GM12872 (cell line): ENCODE data around the gene ZNF474.
A peak's percentile ranks its signal among the peaks of the same experiment; 100 is the strongest.

Experiments
- CTCF ChIP-seq: IDR thresholded peaks from 3 replicates; pipeline ENCODE4 v1.5.1; 2011; ENCODE audit warnings: low read depth, mild to moderate bottlenecking, low read length, moderate library complexity; ENCODE audit not compliant: insufficient read depth

The ZNF474 gene

DNA sequence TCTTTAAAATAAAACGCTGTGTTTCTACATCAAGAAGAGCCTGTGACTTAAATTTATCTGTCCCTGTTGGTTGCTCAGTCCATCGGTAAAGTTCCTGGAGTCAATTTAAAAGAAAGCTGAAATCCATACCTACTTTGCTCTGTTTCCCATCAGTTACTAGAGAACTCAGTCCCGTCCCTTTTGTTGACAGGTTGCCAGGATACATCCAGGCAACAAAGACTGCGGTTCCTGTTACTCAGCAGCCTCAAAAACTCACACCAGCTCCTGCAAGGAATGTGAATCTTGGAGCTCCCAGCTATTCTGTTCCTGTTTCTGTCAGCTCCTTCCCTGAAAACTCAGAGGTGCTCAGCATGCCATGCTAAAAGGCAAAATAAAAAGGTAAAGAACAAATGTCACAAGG is at the start of gene ZNF474:
Gene ZNF474 (plus strand): TSS at position 241 of the 400 bp plus-strand sequence. CDS start 22,445 bp downstream, outside the sequence.
- no peak for TF ChIP-seq CTCF

GRCh38 chr5:122081541-122081940 is 47.8 kb upstream of the ZNF474 start:
- no peak for TF ChIP-seq CTCF

DNA sequence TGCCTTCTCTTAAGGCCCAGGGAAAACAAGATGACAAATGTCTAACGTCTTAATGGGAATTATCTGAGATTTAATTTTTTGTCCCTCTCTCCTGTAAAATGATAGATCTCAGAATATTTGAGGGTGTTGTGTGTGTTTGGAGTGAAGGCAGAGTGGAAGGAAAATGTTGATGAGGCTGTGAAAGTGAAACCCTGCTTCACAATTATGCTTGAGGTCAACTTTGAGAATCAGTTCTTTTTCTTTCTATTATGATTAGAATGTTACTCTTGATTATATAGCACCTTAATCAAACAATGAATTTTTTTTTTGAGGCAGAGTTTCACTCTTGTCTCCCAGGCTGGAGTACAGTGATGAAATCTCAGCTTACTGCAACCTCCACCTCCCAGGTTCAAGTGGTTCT is 45.8 kb upstream of the ZNF474 start:
- no peak for TF ChIP-seq CTCF

GRCh38 chr5:122085041-122085440 is 44.3 kb upstream of the ZNF474 start:
- TF ChIP-seq CTCF: no peak

DNA sequence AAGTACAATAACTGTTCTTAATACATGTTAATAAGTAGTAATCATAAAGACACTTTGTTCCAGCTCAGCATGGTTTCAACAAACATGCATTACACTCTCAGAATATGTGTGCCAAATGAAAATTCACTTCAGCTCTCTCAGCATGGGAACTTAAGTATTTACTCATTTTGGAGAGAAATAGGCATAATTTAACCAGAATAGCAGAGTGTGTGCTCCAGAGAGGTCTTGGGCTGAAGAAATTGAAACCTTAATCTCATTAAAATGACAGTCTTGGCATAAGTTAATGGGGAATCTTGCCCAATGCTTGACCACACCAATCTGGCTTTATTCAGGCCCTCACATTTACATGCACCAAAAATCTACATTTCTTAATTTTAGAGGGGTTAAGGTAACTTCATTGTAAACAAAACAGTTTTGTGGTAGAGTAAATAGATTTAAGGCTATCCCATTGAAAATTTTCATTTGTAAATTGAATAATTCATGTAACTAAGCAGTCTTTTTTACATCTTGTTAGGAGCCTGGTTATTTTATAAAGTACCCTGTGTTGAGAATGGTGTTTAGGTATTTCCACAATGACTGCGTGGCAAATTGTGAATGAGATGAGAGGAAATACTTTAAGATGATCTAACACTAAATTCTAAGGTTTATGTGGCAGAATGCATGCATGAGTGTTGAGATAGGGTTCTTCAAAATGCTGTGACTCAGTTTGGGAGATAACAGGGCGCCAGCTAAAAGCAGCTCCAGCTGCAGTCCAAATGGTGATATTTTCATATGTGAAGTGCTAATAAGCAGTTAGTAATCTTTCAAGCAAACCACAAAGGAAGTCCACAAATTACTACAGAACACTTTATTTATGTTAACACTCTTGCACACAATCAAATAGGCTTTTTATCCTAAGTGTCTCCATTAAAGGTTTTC is 40.0 kb upstream of the ZNF474 start:
- TF ChIP-seq CTCF: no peak

DNA sequence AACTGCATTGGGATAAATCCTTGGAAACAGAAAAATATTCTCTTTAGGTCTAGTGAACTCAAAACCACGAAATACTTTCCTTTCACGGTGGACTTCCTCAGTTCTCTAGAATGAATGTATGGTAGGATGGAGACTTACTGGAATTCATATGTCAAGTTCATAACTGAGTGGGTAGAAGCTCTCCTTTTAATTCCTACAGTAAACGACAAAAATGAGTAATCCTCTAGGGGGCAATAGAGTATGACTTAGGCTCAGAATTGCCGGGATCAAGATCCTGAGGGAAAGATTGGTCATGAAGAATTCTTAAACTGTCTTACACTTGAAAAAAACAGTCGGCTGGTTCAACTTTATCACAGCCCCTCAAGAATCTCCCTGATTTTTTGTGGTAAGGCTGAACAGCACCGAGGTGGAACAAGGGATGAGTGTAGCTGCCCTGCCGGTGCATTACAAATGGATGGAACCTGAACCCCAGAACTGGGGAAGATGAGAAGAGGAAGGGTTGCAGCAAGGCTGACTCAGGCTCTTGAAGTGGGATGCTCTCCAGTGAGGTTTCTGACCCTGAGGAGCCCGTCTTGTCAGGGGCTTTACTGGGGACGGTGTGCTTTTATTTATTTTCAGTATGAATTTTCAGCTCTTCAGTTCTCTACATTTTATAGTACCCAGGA is 37.3 kb upstream of the ZNF474 start:
- TF ChIP-seq CTCF: peak; percentile 15; the same call in 1 of the 3 replicates

GRCh38 chr5:122093415-122094180 is 35.7 kb upstream of the ZNF474 start:
- TF ChIP-seq CTCF: no peak
